Activated naive CD8-positive, alpha-beta T cell (primary cell): ENCODE measurements around the gene RPL29.

ENCODE experiments used
- H3K27ac Mint-ChIP-seq: one replicate; pipeline ENCODE4 v1.8.0; 2021; ENCODE audit warnings: mixed read lengths
- H3K27me3 Mint-ChIP-seq: one replicate; pipeline ENCODE4 v1.8.0; 2021; ENCODE audit warnings: mixed read lengths
- H3K36me3 Mint-ChIP-seq: one replicate; pipeline ENCODE4 v1.8.0; 2021; ENCODE audit warnings: mixed read lengths
- H3K4me1 Mint-ChIP-seq: one replicate; pipeline ENCODE4 v1.8.0; 2021; ENCODE audit warnings: low read depth, mixed read lengths
- H3K4me3 Mint-ChIP-seq: one replicate; pipeline ENCODE4 v1.8.0; 2021; ENCODE audit warnings: mild to moderate bottlenecking, mixed read lengths
- H3K9me3 Mint-ChIP-seq: one replicate; pipeline ENCODE4 v1.8.0; 2021; ENCODE audit warnings: low read depth, mixed read lengths

Gene RPL29

DNA sequence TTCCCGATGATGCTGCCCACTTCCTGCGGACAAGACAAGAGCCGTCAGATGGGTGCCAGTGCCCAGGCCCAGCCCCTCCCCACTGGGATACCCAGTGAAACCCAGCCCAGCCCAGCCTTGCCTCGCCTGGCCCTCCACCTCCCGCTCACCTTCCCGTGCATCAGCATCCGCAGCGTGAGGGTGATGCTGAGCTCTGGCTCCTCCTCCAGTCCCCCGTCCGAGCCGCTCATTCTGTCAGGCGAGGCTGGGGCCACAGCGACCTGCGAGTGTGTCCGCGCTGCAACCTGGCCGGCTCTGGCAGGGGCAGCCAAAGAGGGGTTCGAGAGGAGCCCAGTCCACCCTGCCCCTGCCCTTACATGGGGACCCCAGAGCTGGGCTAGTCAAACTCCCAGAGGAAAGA is 34.7 kb downstream of the RPL29 start:
- no peak overlapping the region for H3K4me3 Mint-ChIP-seq
- peaks cover 5% of the 10 kb centered on the region for H3K36me3 Mint-ChIP-seq
- no peaks in the 10 kb centered on the region for H3K9me3 Mint-ChIP-seq
- H3K27ac Mint-ChIP-seq = no peak overlapping the region
- H3K4me1 Mint-ChIP-seq = peaks cover 9% of the 10 kb centered on the region
- H3K27me3 Mint-ChIP-seq = peaks cover 3% of the 10 kb centered on the region

DNA sequence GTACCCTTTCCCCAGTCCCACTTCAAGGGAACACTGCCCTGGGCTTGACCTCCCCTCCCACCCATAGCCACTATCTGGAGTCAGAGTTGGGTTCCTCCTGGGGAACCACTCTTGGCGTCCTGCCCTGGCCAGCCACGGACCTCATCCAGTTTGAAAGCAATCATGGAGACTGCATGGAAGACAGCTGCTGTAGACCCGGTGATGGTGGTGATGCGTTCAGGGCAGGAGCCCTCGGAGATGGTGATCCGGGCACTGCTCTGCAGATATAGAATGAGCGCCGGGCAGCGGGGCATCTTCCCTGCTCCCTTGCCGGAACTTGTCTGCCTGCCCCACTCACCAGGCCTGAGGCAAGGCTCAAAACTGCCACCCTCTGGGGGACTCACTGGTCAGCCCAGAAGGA is 35.3 kb downstream of the RPL29 start:
- peaks cover 3% of the 10 kb centered on the region for H3K27me3 Mint-ChIP-seq
- peaks cover 7% of the 10 kb centered on the region for H3K4me1 Mint-ChIP-seq
- no peak overlapping the region for H3K27ac Mint-ChIP-seq
- H3K9me3 Mint-ChIP-seq = no peaks in the 10 kb centered on the region
- H3K4me3 Mint-ChIP-seq = no peak overlapping the region
- H3K36me3 Mint-ChIP-seq = peaks cover 5% of the 10 kb centered on the region

DNA sequence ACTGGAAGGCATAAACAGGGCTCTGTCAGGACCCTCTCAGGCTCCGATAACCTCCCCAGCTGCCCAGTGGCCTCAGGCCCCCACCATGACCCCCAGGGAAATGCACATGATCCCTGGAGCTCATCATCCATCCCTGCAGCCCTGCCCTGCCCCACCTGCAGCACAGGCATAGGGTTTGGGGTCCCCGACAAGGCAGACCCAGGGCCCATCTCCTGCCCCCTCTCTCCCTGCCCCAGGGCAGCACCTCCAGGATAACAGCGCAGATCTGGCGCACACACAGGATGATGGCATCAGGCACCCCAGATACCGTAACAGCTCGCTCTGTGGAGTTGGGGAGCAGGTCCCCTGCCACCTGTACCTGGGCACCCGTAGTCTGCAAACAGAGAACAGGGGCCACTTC is 36.0 kb downstream of the RPL29 start:
- H3K4me1 Mint-ChIP-seq = peaks cover 7% of the 10 kb centered on the region
- H3K27ac Mint-ChIP-seq = no peak overlapping the region
- no peak overlapping the region for H3K4me3 Mint-ChIP-seq
- H3K36me3 Mint-ChIP-seq = peaks cover 3% of the 10 kb centered on the region
- peaks cover 3% of the 10 kb centered on the region for H3K27me3 Mint-ChIP-seq
- H3K9me3 Mint-ChIP-seq = no peaks in the 10 kb centered on the region

DNA sequence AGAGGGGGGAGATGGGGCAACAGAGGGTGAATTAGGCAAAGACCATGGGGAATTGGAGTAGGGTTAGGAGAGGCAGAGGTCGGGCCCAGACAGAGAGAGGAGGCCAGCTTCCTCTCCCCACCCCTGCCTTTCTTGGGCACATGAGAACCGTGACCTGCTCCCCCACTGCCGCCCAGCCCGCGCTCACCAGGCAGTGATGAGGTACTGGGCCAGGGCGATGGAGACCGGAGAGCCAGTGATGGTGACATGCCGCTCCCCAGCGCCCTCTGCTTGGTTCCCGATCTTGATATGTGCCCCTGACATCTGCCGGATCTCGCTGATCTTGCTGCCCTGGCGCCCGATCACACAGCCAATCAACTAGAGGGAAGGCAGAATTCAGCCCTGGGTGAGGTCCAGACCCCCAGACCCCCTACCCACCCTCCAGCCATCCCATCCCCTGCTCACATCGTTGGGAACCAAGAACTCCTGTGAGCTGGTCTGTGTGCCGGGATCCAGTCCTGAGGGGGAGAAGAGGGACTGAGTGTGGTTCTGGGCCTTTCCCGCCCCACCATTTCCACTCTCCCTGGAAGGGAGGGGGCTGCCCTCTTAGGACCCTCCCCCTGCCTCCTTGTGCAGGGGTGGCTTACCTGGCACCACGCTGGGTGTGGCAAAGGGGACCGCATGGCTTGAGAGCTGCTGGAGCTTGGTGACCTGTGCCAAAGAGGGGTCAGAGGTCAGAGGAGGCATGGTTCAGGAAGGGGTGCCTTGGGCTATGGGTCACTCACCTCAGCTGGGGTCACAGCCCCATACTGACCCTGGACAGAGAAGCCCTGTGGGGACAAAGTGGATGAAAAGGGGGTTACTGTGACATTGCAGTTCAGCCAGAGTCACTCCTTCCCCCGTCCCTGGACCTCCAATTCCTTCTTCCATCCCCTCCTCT is 36.8 kb downstream of the RPL29 start:
- Mint-ChIP-seq H3K27me3 (peaks cover 5% of the 10 kb centered on the region), H3K4me1 (peaks cover 6% of the 10 kb centered on the region), H3K27ac (no peak overlapping the region), H3K36me3 (peaks cover 3% of the 10 kb centered on the region), H3K4me3 (no peak overlapping the region), H3K9me3 (no peaks in the 10 kb centered on the region)

DNA sequence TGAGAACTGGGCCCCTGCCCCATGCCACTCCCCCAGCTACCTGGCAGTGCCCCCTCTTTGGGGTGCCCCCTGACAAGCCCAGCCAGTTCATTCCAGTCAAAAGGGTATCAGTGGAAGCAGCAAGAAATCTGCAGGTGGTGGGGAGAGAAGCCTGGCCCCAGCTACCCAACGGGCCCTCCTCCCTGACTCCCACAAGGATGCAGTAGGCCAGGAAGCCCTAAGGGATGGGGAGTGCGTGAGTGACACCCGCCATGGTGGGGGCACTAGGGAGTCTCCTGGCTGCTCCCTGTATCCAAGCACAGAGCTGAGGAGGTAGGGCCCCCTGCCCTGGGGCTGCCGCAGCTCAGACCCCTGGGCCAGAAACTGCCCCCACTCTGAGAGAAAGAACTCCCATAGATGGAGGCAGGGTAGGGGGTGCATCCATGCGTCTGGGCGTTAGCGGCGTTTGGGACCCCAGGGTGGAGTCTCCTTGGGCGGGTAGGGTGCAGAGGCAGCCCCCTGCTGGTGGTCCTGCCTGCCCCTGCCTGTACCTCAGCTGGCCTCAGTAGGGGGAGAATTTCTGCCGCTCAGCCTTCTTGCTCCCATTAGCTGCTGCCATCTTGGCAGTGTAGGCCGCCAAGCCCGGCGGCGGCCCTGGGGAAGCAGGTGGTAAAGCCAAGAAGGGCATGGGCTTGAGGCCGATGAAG is 38.0 kb downstream of the RPL29 start:
- peaks cover 6% of the 10 kb centered on the region for H3K27me3 Mint-ChIP-seq
- H3K9me3 Mint-ChIP-seq = no peaks in the 10 kb centered on the region
- no peak overlapping the region for H3K4me3 Mint-ChIP-seq
- peaks cover 3% of the 10 kb centered on the region for H3K36me3 Mint-ChIP-seq
- H3K4me1 Mint-ChIP-seq = peaks cover 6% of the 10 kb centered on the region
- no peak overlapping the region for H3K27ac Mint-ChIP-seq

DNA sequence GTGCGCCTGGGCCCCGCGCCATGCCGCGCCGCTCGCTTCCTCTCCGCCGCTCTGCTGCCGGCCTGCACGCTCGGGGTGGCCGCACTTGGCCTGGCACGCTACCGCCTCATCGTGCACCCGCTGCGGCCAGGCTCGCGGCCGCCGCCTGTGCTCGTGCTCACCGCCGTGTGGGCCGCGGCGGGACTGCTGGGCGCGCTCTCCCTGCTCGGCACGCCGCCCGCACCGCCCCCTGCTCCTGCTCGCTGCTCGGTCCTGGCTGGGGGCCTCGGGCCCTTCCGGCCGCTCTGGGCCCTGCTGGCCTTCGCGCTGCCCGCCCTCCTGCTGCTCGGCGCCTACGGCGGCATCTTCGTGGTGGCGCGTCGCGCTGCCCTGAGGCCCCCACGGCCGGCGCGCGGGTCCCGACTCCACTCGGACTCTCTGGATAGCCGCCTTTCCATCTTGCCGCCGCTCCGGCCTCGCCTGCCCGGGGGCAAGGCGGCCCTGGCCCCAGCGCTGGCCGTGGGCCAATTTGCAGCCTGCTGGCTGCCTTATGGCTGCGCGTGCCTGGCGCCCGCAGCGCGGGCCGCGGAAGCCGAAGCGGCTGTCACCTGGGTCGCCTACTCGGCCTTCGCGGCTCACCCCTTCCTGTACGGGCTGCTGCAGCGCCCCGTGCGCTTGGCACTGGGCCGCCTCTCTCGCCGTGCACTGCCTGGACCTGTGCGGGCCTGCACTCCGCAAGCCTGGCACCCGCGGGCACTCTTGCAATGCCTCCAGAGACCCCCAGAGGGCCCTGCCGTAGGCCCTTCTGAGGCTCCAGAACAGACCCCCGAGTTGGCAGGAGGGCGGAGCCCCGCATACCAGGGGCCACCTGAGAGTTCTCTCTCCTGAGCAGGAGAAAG is 39.6 kb downstream of the RPL29 start:
- Mint-ChIP-seq H3K27me3 (peaks cover 6% of the 10 kb centered on the region), H3K4me3 (no peak overlapping the region), H3K4me1 (peaks cover 6% of the 10 kb centered on the region), H3K27ac (no peak overlapping the region), H3K9me3 (no peaks in the 10 kb centered on the region), H3K36me3 (peaks cover 3% of the 10 kb centered on the region)

DNA sequence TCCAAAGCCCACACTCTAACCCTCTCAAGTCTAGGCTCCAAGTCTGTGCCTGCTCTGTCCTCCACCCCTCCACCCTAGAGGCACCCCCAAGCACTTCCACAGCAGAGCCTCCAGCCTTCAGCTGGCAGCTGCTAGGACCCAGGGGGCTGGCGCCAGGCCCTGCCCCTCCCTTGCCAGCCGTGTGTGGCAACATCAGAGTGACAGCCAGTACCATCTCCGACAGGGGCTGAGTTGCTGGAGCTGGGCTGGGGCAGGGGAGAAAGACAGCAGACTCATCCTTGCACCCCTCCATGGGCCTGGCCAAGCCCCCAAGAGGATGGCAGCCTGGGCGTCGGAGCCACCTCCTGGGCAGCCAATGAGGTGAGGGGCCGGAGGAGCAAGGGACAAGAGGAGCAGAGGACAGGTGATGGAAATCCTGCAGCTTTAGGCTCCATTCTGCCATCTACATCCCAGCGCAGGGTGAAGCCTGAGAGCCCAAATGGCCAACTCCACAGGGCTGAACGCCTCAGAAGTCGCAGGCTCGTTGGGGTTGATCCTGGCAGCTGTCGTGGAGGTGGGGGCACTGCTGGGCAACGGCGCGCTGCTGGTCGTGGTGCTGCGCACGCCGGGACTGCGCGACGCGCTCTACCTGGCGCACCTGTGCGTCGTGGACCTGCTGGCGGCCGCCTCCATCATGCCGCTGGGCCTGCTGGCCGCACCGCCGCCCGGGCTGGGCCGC is 40.4 kb downstream of the RPL29 start, which contains the start of gene GPR62:
GPR62 (plus strand) TSS at position 207 of the 718 bp plus-strand sequence; CDS start at position 479, 272 bp downstream.
- H3K4me1 Mint-ChIP-seq = peaks cover 6% of the 10 kb centered on the region
- peaks cover 6% of the 10 kb centered on the region for H3K27me3 Mint-ChIP-seq
- H3K27ac Mint-ChIP-seq = no peak within 1 kb of the TSS
- H3K9me3 Mint-ChIP-seq = no peaks in the 10 kb centered on the region
- H3K4me3 Mint-ChIP-seq = peak within 1 kb of the TSS; percentile 31
- H3K36me3 Mint-ChIP-seq = peaks cover 3% of the 10 kb centered on the region

DNA sequence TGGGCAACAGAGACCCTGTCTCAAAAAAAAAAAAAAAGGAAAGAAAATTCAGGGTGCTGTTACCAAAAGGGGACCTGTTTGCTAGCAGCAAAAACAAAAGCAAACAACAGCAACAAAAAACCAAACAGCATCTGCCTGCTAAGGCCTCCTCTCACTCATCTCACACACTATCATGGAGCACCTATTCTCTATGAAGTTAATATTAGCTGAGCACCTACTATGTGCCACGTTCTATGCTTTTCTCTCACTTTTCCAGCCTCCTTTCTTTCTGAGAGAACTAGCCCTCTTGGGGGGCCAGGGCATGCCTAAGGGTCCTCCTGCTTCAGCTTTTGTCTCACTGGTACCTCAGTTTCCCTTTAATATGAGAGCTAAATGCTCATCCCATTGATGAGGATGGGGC is 41.0 kb downstream of the RPL29 start:
- Mint-ChIP-seq H3K36me3 (peaks cover 3% of the 10 kb centered on the region), H3K9me3 (no peaks in the 10 kb centered on the region), H3K27ac (no peak overlapping the region), H3K27me3 (peaks cover 6% of the 10 kb centered on the region), H3K4me3 (no peak overlapping the region), H3K4me1 (peaks cover 6% of the 10 kb centered on the region)

DNA sequence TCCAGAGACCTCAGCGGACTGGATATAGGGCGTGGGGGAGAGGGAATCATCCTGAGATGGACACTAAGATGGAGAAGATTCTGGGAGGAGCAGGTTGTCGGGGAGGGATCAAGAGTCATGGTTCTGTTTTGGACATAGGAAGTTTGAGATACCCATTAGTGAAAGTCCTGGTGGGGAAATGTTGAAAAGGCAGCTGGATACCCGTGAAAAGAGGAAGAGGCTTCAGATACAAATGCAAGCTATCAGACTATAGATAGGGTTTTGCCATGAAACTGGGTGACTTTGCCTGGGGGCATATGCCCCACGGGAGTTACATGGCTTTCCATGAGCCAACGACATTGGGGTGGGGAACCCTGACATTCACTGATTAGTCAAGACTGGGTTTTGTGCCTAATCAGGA is 41.6 kb downstream of the RPL29 start:
- H3K27ac Mint-ChIP-seq = no peak overlapping the region

DNA sequence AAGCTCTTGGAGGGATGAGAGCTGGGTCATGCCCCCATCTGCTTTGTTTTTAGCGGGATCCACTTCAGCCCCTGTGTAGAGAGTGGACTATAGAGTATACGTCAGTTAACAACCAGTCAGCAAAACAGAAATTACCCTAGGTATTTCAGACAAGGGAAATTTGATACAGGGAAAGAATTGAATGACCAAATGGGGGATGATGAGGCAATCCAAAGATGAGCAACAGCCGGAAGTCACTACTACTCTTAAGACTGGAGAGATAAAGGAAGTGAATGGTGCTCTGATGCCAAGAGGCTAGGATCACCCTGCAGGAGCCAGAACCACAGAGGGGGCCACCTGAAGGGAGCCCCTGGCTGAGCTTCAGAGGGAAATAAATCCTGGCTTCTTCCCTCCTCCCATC is 42.2 kb downstream of the RPL29 start:
- no peaks in the 10 kb centered on the region for H3K9me3 Mint-ChIP-seq
- H3K27ac Mint-ChIP-seq = no peak overlapping the region
- peaks cover 3% of the 10 kb centered on the region for H3K36me3 Mint-ChIP-seq
- H3K27me3 Mint-ChIP-seq = peaks cover 6% of the 10 kb centered on the region
- peaks cover 6% of the 10 kb centered on the region for H3K4me1 Mint-ChIP-seq
- H3K4me3 Mint-ChIP-seq = no peak overlapping the region

More for the DNA sequence above, 41.6 kb downstream of the RPL29 start:
- peak overlapping the region; percentile 31 for H3K4me3 Mint-ChIP-seq
- H3K4me1 Mint-ChIP-seq = peaks cover 6% of the 10 kb centered on the region
- H3K27me3 Mint-ChIP-seq = peaks cover 6% of the 10 kb centered on the region
- no peaks in the 10 kb centered on the region for H3K9me3 Mint-ChIP-seq
- H3K36me3 Mint-ChIP-seq = peaks cover 3% of the 10 kb centered on the region

DNA sequence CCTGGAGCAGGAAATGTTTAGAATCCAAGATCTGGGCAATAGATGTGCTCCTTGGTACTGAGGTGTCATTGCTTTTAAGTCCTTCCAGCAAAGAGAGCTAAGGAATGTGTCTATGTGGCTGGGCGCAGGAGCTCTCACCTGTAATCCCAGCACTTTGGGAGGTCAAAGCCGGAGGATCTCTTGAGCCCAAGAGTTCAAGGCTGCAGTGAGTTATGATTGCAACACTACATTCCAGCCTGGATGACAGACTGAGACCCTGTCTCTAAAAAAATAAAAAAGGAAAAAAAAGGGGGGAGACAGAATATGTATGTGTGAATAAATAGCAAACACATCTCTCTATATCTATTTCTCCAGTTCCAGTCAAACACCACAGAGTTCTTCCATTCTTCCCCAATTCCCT is 44.8 kb downstream of the RPL29 start:
- Mint-ChIP-seq H3K9me3 (no peaks in the 10 kb centered on the region), H3K4me3 (no peak overlapping the region), H3K27ac (no peak overlapping the region), H3K36me3 (no peaks in the 10 kb centered on the region), H3K4me1 (no peaks in the 10 kb centered on the region), H3K27me3 (peaks cover 3% of the 10 kb centered on the region)

DNA sequence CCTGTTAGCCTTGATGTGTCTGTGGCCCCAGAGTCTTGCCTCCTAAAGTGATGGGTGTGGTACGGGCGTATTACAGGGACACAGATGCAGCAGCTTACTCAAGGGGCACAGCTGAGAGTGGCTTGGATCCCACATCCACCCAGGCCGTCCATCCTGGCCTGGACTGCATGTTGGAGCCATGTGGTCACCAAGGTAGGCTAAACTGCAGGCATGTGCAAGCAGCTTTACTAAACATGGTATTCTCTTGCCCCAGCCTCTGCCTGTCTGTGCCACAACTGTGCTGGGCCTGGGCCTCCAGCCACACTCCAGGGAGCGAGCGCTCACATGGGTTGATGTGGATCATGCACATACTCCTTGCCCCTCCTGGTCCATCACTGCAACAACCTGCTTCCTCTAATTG is 46.6 kb downstream of the RPL29 start:
- H3K36me3 Mint-ChIP-seq = no peaks in the 10 kb centered on the region
- H3K27me3 Mint-ChIP-seq = peaks cover 3% of the 10 kb centered on the region
- H3K27ac Mint-ChIP-seq = no peak overlapping the region
- H3K4me1 Mint-ChIP-seq = no peaks in the 10 kb centered on the region
- no peaks in the 10 kb centered on the region for H3K9me3 Mint-ChIP-seq
- no peak overlapping the region for H3K4me3 Mint-ChIP-seq

DNA sequence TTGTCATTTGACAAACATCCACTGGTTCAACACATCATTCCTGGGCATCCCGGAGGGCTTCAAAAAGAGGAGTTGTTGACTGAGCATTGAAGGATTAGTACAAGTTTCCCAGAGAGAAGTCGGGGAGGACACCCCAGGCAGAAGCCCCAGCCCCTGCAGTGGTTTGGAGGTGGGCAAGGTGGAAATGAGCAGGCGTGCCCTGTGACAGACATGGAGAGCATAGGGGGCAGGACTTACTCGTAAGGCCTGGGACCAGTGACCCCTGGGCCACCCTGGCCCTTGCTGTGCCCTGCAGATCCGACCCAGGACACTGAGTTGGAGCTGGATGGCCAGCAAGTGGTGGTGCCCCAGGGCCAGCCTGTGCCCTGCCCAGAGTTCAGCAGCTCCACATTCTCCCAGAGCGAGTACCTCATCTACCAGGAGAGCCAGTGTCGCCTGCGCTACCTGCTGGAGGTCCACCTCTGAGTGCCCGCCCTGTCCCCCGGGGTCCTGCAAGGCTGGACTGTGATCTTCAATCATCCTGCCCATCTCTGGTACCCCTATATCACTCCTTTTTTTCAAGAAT is 47.6 kb downstream of the RPL29 start:
- Mint-ChIP-seq H3K27ac (no peak overlapping the region), H3K4me1 (peaks cover 2% of the 10 kb centered on the region), H3K4me3 (no peak overlapping the region), H3K9me3 (no peaks in the 10 kb centered on the region), H3K36me3 (no peaks in the 10 kb centered on the region), H3K27me3 (no peaks in the 10 kb centered on the region)
